ENCODE results near the gene GPT2.

DNA sequence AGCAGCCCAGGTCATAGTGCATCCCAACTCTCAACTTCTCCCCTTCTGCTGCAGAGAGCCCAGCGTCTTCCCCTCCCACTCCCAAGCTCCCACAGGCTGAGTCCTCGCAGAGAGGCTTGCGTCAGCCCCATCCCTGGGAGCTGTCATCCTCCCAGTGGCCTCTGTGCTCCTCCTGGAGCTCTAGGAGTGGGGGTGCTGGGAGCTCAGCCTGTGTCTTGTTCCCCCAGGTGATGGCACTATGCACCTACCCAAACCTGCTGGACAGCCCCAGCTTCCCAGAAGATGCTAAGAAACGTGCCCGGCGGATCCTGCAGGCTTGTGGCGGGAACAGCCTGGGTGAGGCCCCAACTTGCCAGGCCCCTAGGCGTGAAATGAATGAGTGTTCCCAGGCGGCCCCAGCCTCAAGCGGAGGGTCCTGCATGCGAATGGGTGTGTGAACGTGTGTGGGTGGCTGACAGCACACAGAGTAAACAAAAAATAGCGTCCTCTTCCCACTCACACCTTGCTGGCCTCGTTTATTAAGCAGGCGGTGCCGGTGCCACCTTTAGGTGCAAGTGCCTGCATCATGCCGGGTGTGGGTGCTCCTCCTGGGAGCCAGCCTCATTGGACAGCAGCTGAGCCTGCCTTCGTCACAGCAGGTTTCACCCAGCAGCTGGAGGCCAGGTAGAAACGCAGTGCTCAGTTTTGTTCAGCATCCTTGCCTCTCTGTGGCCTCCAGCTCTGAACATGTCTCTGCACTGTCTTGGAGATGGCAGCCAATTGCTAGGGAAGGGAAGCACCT lies 16.5 kb downstream of the GPT2 start:
- TF ChIP-seq POLR2AphosphoS5 (IDR thresholded peaks at IDR 0.05; ENCODE audit: borderline replicate concordance, low read depth, low read length) (no peak), EZH2 (IDR thresholded peaks at IDR 0.05) (no peak)
